Stimulated activated CD8-positive, alpha-beta memory T cell treated with anti-CD3 and anti-CD28 coated beads, Interleukin-7, amount 100 ng/mL, for 48 hours (primary cell): Measurements from ENCODE around the gene ZBTB20.

Experiments
- DNase-seq, 2 donors: peaks; one replicate each; pipeline ENCODE4 v3.0.0-alpha.2; 2020; ENCODE audit warnings: low read depth in 1 of 2; ENCODE audit errors: extremely low read depth in 1 of 2

The ZBTB20 gene

GRCh38 chr3:114941626-114942309 is 205.3 kb downstream of the ZBTB20 start:
- no peak for DNase-seq

DNA sequence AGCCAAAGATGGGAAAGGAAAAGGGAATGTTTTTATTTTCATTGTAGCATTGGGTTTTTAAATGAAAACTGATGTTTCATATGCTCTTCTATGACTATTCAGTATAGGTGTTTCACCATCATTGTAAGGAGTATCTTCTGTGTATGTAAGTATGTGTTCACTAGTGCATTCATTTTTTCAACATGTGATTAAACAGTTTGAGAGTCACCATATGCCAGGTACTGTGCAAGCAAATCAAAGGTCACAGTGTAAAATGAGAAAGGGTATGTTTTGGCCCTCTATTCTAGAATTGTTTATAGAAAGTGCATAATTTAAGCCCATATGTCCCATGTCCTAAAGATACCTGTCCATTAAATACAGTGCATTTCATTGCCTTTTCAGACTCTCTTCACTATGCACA is 207.2 kb downstream of the ZBTB20 start:
- DNase-seq = no peak

GRCh38 chr3:114933407-114933806 is 213.7 kb downstream of the ZBTB20 start:
- DNase-seq = no peak

GRCh38 chr3:114929971-114930732 is 216.9 kb downstream of the ZBTB20 start:
- DNase-seq = no peak

DNA sequence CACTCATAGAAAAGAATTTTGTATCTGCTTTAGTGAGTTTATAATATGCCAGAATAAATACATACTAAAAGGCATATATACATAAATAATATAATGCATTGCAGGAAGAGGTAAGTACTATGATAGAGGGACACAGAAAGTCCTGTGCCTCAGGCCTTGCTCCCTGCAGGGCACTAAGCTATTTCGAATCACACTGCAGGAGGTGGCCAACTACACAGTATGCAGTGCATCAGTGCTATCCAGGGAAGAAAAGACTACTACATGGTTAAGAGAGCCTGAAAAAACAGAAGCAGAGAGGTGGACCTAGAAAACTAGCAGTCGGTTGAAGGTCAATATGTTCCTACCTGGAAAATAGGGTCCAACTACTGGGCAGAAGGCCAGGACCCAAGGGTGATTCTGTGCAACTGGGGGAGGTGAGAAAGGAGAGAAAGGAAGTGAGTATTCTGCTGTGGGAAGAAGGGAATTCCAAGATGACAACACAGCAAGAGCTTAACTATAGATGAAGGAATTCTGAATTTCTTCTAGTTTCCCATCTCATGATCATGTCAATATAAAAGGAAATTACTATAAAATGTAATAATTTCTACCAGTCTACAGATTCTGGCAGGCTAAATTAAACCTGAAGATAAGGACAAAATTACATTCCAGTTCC is 218.0 kb downstream of the ZBTB20 start:
- no peak for DNase-seq

DNA sequence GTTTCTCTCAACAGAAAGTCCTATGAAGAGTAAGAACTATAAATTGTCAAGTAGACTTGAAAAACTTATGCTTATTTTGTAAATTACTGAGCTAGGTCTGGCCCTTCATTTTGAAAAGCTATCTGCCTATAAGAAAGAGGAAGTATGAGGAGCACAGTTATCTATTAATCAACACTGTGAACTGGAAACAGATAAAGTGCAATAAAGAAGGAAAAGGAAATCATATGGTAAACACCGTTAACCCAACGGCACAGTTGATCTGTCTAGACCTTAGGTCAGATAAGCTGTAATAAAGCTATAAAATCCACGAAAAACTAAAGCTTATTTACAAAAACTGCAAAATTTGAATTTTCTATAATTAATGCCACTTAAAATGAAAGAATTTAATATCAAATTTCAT is 242.5 kb downstream of the ZBTB20 start:
- DNase-seq = no peak

DNA sequence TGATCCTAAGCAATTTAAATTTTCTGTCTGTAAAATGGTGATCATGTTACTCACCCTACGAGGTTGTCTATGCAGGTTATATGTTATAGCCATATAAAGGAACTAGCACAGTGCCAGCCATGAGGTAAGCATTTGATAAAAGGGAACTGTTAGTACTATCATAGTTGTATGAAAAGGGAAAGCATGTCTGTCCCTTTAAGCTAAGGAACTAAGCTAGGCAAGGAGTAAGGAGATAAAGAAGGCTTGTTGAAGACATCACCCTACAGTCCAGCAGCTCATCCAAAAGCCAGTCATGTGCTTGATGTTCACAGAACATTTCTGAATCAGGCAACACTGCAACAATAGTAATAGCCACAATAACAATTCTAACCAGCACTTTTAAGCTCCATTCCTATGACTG is 243.9 kb downstream of the ZBTB20 start:
- DNase-seq = no peak

DNA sequence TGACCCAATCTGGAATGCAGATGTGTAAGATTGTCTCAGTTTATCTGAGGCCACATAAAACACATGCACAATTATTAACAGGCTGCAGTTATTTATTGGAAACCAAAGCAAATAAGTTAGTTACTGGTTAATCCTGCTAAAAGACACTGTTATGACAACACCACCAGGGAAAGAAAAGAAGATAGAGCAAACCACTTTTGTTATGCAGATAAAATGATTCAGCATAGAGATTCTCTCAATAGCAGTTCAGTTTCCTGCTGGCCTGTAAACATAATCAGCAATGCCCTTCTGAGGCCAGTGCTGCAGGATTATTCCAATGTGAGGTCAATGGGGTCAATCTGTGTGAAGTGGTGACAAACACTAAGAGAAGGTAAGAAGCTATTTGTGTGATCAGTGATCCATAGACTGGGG is 244.4 kb downstream of the ZBTB20 start:
- DNase-seq = no peak

DNA sequence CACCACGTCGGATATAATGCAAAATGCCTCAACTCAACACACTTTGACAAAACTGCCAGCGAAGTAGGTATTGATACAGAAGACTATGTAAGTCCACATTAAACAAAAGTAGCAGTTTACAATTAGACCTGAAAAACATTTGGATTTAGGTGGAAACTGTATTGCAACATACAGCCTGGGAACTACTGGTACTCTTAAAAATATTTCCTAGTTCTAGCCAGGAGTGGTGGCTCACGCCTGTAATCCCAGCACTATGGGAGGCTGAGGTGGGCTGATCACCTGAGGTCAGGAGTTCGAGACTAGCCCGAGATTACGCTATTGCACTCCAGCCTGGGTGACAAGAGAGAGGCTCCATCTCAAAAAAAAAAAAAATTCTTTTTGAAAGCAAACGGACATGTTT is 246.2 kb downstream of the ZBTB20 start:
- DNase-seq = no peak

DNA sequence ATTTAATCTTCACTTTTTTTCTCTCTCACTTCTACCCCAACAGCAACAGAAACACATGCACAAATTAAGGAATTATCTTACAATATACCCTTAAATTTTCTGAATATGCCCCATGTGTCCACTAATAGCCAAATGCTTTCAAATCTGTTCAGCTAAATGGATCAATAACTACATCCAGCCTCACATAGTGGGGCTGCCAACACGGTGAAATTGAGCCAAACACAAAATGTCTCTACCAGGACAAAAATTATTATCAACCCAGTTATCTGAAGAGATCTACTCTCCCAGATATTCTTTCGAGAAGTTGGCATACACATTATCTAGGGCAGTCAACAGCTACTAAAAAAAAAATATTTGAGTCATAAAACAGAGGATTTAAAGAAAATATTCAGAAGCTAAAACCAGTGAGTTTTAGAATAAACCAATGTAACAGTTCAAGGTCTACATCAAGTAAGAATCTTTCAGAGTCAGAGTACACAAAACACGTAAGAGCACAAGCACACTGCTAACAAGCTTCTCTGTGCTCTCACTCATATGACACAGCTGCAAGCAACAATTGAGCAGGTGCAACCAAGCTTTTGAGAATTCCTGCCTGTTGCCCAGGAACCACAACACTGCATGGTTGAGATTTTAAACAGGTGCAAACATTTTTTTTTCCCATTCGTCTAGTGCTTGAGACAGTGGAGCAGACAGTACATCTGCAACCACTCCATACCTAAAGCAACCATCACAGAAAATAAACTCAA is 247.7 kb downstream of the ZBTB20 start:
- no peak for DNase-seq

DNA sequence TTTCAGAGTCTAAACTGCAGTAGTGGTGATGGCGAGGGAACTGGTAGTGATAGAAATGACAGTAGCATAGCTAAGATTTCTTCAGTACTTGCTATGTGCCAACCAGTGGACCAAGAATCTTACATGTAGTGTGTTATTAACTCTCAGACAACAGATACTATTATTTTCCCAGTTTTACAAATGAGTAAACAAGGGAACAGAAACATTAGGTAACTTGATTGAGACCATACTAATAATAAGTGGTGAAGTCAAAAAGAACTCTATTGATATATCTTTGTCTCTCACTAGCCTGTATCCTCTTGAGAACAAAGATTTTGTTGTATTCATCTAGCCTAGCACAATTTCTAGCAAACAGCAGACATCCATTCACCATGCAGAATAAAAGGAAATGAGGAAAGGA is 250.1 kb downstream of the ZBTB20 start:
- no peak for DNase-seq

- no peak for DNase-seq
Observed at GRCh38 chr3:114893361-114893760, 253.7 kb downstream of the ZBTB20 start.

DNA sequence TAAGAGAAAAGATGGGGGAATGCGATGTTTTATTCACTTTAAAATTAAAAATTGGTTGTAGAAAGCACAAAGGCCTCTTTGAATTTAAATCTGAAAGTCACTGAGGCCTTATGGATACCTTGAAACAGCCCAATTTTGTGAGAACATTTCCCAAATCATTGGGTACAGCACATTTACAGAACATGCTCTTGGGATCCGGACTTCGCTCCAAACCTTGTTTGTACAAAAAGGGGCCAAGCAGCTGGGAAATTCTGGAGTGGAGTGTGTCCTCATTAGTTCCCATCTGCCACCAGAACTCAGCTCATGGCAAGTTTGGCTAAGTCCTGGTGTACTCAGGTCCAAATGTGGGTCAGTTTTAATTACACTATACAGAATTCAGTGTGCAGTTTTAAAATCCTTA is 254.2 kb downstream of the ZBTB20 start:
- no peak for DNase-seq

- no peak for DNase-seq
Observed at GRCh38 chr3:114892131-114892879, 254.8 kb downstream of the ZBTB20 start.

- no peak for DNase-seq
Observed at GRCh38 chr3:114887806-114888205, 259.3 kb downstream of the ZBTB20 start.

DNA sequence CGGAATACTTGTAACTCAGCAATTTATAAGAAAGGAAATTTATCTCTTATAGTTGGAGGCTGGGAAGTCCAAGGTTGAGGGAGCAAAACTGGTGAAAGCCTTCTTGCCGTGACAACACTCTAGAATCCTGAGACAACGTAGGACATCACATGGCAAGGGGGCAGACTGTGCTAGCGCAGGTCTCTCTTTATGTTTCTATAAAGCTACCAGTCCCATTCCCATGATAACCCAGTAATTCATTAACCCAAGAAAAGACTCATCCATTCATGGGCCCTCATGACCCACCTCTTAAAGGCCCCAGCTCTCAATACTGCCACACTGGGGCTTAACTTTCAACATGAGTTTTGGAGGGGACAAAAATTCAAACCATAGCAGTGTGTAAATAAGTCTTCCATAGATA is 260.2 kb downstream of the ZBTB20 start:
- DNase-seq = no peak

- no peak for DNase-seq
Observed at GRCh38 chr3:114884213-114884923, 262.7 kb downstream of the ZBTB20 start.

- no peak for DNase-seq
Observed at GRCh38 chr3:114880078-114880477, 267.0 kb downstream of the ZBTB20 start.

DNA sequence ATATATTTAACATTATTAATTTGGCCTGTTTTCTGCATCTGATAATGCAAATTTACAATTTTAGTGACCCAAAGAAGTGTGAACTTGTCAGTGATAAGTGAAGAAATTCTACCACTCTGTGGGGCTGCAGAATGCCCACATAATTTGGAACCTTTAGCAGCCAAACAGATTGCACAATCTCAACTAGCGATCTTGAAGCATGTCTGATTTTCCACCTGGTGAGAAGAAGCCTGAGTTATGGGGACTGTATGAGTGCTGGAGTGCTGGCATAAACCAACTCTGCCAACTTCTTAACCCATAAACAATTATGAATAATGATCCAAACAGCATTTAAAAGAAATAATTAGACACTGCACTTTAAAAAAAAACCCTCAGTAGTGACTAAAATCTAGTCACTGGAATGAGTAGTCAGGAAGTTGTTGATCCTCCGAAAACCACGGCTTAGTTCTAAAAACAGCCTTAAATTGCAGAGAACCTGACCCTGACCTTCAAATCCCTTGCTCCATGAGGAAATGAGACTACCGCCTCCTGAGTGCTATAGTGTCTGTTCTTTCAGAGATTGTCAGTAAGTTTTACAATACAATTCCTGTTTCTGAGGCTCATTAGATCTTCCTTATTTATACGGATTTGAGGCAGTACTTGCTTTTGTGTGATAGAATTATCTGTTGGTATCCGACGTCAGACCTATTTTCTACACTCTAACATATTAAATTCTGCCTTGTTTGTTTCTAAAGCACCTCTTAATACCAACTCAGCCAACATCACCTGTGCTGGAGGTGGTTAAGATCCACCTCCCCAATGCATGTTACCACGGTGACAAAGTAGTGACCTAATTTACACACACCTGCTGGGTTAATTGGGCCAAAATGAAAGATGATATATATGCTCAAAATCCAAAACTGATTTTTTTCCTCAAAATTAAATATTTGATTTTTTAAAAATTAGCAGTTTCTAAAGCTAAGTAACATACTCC is 267.7 kb downstream of the ZBTB20 start:
- DNase-seq = no peak
